Esophagus muscularis mucosa (tissue), 3 donors: ENCODE results near the gene MRPL19.

Experiments
- CTCF ChIP-seq, 3 experiments: fragments of 200-600 bp in 2 of 3; fragments of 450-650 bp in 1 of 3; sonication (generic) in 2 of 3; IDR thresholded peaks; one replicate each; pipeline ENCODE4 v1.5.1; 2017 to 2019; ENCODE audit warnings: antibody characterized with exemption in 3 of 3, mild to moderate bottlenecking in 2 of 3, moderate library complexity in 1 of 3
- POLR2AphosphoS5 ChIP-seq, 2 donors: sonication (generic); formaldehyde crosslinking; IDR thresholded peaks; one replicate each; pipeline ENCODE4 v1.6.1; 2017; ENCODE audit warnings: antibody characterized with exemption in 2 of 2

- TF ChIP-seq CTCF (IDR thresholded peaks at IDR 0.05) (no peak), POLR2AphosphoS5 (IDR thresholded peaks at IDR 0.05) (no peak)
These were observed 49.8 kb upstream of the MRPL19 start for GRCh38 chr2:75596784-75597183.
